Erythroblast (primary cell): ENCODE measurements around the gene ZNF182.

Experiments
- GATA1 ChIP-seq: IDR thresholded peaks from 2 replicates; pipeline ENCODE4 v1.6.1; 2011; ENCODE audit warnings: low read depth, mild to moderate bottlenecking, control low read depth, low read length, moderate library complexity
- POLR2A ChIP-seq: IDR thresholded peaks from 2 replicates; pipeline ENCODE4 v1.6.1; 2011; ENCODE audit warnings: mild to moderate bottlenecking, low read length

GRCh38 chrX:48022100-48022499 lies 18.3 kb upstream of the ZNF182 start:
- TF ChIP-seq POLR2A = no peak
- no peak for TF ChIP-seq GATA1
